Retinal pigment epithelial cell (primary cell): ENCODE results near the gene NLGN1.

Source experiments
- DNase-seq: peaks from one replicate; pipeline ENCODE4 v3.0.0-alpha.2; 2010; ENCODE audit warnings: low read depth
- H3K4me3 ChIP-seq: 2 replicates; pipeline ENCODE4 v1.5.1; 2011; ENCODE audit warnings: mild to moderate bottlenecking, low read length, control low read depth, moderate library complexity
- CTCF ChIP-seq: conservative IDR thresholded peaks from 2 replicates; pipeline ENCODE4 v1.5.1; 2011; ENCODE audit warnings: low read depth, low read length, control low read depth, inconsistent platforms

Gene NLGN1

GRCh38 chr3:173945806-173946205 lies 548.3 kb downstream of the NLGN1 start:
- TF ChIP-seq CTCF, result no peak
- no peak overlapping the region for H3K4me3 ChIP-seq
- no peak for DNase-seq

- TF ChIP-seq CTCF, result no peak
- no peak for DNase-seq
- no peak overlapping the region for H3K4me3 ChIP-seq
Measured at GRCh38 chr3:173954647-173955046, 557.1 kb downstream of the NLGN1 start.

- H3K4me3 ChIP-seq, result no peak overlapping the region
- no peak for TF ChIP-seq CTCF
- no peak for DNase-seq
Measured at GRCh38 chr3:173957646-173958045, 560.1 kb downstream of the NLGN1 start.

- no peak for TF ChIP-seq CTCF
- no peak overlapping the region for H3K4me3 ChIP-seq
- DNase-seq, result no peak
Measured at GRCh38 chr3:173958805-173959204, 561.3 kb downstream of the NLGN1 start.

GRCh38 chr3:173970281-173970680 lies 572.7 kb downstream of the NLGN1 start:
- TF ChIP-seq CTCF, result no peak
- DNase-seq, result no peak
- H3K4me3 ChIP-seq, result no peak overlapping the region

- TF ChIP-seq CTCF, result no peak
- H3K4me3 ChIP-seq, result no peak overlapping the region
Measured at GRCh38 chr3:173976281-173976680, 578.7 kb downstream of the NLGN1 start.

GRCh38 chr3:173977747-173978146 lies 580.2 kb downstream of the NLGN1 start:
- TF ChIP-seq CTCF, result no peak
- no peak for DNase-seq
- no peak overlapping the region for H3K4me3 ChIP-seq

More at GRCh38 chr3:173976281-173976680, 578.7 kb downstream of the NLGN1 start:
- no peak for DNase-seq
